ENCODE measurements around the gene HTR3B.

HTR3B gene

GRCh38 chr11:113952070-113952469 lies 47.5 kb downstream of the HTR3B start:
- Histone ChIP-seq H3K9me3 (ENCODE audit: control insufficient read depth, low read depth, low read length) (no peaks in the 10 kb centered on the region), H3K27me3 (ENCODE audit: control insufficient read depth, insufficient read depth, low read length) (no peaks in the 10 kb centered on the region), H3K36me3 (ENCODE audit: control insufficient read depth, low read depth, low read length) (no peaks in the 10 kb centered on the region), H3K4me1 (ENCODE audit: control insufficient read depth, low read depth, low read length) (peaks cover 12% of the 10 kb centered on the region), H3K9ac (ENCODE audit: low read length) (no peak overlapping the region), H3K27ac (ENCODE audit: low read length) (no peak overlapping the region), H3K4me3 (ENCODE audit: low read length) (no peak overlapping the region)

DNA sequence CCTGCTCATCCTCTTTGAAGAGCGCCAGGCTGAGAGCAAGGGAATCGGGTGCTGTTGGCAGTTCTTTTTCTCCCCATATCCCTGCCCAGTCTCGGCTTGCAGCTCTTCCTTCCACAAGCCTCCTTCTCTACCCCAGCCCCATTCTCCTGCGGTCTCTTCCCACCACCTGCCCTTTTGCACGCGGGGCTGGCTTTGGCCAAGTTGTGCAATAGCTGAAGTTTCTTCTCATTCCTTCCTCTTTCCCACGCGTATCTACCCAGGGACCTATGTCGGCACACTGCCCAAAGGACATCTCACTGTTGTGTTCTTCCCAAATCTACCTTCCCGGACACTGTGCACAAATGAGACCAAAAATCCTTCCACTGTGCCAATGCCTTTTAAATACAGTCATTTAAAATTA lies 48.0 kb downstream of the HTR3B start:
- peaks cover 12% of the 10 kb centered on the region for H3K4me1 ChIP-seq (ENCODE audit: control insufficient read depth, low read depth, low read length)
- no peak overlapping the region for H3K27ac ChIP-seq (ENCODE audit: low read length)
- no peaks in the 10 kb centered on the region for H3K27me3 ChIP-seq (ENCODE audit: control insufficient read depth, insufficient read depth, low read length)
- H3K9ac ChIP-seq (ENCODE audit: low read length) = no peak overlapping the region
- no peak overlapping the region for H3K4me3 ChIP-seq (ENCODE audit: low read length)
- no peaks in the 10 kb centered on the region for H3K36me3 ChIP-seq (ENCODE audit: control insufficient read depth, low read depth, low read length)
- no peaks in the 10 kb centered on the region for H3K9me3 ChIP-seq (ENCODE audit: control insufficient read depth, low read depth, low read length)

- no peak overlapping the region for H3K27ac ChIP-seq (ENCODE audit: low read length)
- no peak overlapping the region for H3K9ac ChIP-seq (ENCODE audit: low read length)
- H3K4me1 ChIP-seq (ENCODE audit: control insufficient read depth, low read depth, low read length) = peaks cover 20% of the 10 kb centered on the region
- H3K27me3 ChIP-seq (ENCODE audit: control insufficient read depth, insufficient read depth, low read length) = no peaks in the 10 kb centered on the region
- H3K36me3 ChIP-seq (ENCODE audit: control insufficient read depth, low read depth, low read length) = no peaks in the 10 kb centered on the region
- H3K4me3 ChIP-seq (ENCODE audit: low read length) = no peak overlapping the region
- no peaks in the 10 kb centered on the region for H3K9me3 ChIP-seq (ENCODE audit: control insufficient read depth, low read depth, low read length)
These were observed 49.6 kb downstream of the HTR3B start for GRCh38 chr11:113954235-113954634.

- Histone ChIP-seq H3K27ac (ENCODE audit: low read length) (no peak overlapping the region), H3K4me1 (ENCODE audit: control insufficient read depth, low read depth, low read length) (peaks cover 13% of the 10 kb centered on the region), H3K4me3 (ENCODE audit: low read length) (no peak overlapping the region), H3K27me3 (ENCODE audit: control insufficient read depth, insufficient read depth, low read length) (no peaks in the 10 kb centered on the region), H3K36me3 (ENCODE audit: control insufficient read depth, low read depth, low read length) (no peaks in the 10 kb centered on the region), H3K9me3 (ENCODE audit: control insufficient read depth, low read depth, low read length) (no peaks in the 10 kb centered on the region), H3K9ac (ENCODE audit: low read length) (no peak overlapping the region)
These were observed 52.4 kb downstream of the HTR3B start for GRCh38 chr11:113956986-113957385.

GRCh38 chr11:113960702-113961330 lies 56.2 kb downstream of the HTR3B start:
- Histone ChIP-seq H3K36me3 (ENCODE audit: control insufficient read depth, low read depth, low read length) (no peaks in the 10 kb centered on the region), H3K9ac (ENCODE audit: low read length) (no peak overlapping the region), H3K27ac (ENCODE audit: low read length) (no peak overlapping the region), H3K9me3 (ENCODE audit: control insufficient read depth, low read depth, low read length) (no peaks in the 10 kb centered on the region), H3K4me1 (ENCODE audit: control insufficient read depth, low read depth, low read length) (peaks cover 8% of the 10 kb centered on the region), H3K27me3 (ENCODE audit: control insufficient read depth, insufficient read depth, low read length) (no peaks in the 10 kb centered on the region), H3K4me3 (ENCODE audit: low read length) (no peak overlapping the region)

DNA sequence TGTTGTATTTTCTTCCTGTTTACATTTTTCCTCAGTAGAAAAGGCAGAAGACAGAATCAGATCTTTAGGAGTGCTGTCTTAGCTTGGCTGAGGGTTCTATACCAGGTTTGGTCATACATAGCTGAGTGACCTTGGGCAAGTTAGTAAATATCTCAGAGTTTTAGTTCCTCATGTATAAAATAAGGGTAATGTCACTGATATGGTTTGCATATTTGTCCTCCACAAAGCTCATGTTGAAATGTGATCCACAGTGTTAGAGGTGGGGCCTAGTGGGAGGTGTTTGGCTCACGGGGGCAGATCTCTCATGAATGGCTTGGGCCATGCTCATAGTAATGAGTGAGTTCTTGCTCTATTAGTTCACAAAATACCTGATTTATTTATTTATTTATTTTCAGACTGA lies 62.8 kb downstream of the HTR3B start:
- Histone ChIP-seq H3K9ac (ENCODE audit: low read length) (no peak overlapping the region), H3K27me3 (ENCODE audit: control insufficient read depth, insufficient read depth, low read length) (no peaks in the 10 kb centered on the region), H3K9me3 (ENCODE audit: control insufficient read depth, low read depth, low read length) (no peaks in the 10 kb centered on the region), H3K4me3 (ENCODE audit: low read length) (no peak overlapping the region), H3K4me1 (ENCODE audit: control insufficient read depth, low read depth, low read length) (no peaks in the 10 kb centered on the region), H3K27ac (ENCODE audit: low read length) (no peak overlapping the region), H3K36me3 (ENCODE audit: control insufficient read depth, low read depth, low read length) (no peaks in the 10 kb centered on the region)

- H3K4me3 ChIP-seq (ENCODE audit: low read length) = no peak overlapping the region
- H3K27ac ChIP-seq (ENCODE audit: low read length) = no peak overlapping the region
- peaks cover 7% of the 10 kb centered on the region for H3K27me3 ChIP-seq (ENCODE audit: control insufficient read depth, insufficient read depth, low read length)
- no peak overlapping the region for H3K9ac ChIP-seq (ENCODE audit: low read length)
- no peaks in the 10 kb centered on the region for H3K36me3 ChIP-seq (ENCODE audit: control insufficient read depth, low read depth, low read length)
- H3K9me3 ChIP-seq (ENCODE audit: control insufficient read depth, low read depth, low read length) = no peaks in the 10 kb centered on the region
- peaks cover 9% of the 10 kb centered on the region for H3K4me1 ChIP-seq (ENCODE audit: control insufficient read depth, low read depth, low read length)
These were observed 67.1 kb downstream of the HTR3B start for GRCh38 chr11:113971506-113972195.

DNA sequence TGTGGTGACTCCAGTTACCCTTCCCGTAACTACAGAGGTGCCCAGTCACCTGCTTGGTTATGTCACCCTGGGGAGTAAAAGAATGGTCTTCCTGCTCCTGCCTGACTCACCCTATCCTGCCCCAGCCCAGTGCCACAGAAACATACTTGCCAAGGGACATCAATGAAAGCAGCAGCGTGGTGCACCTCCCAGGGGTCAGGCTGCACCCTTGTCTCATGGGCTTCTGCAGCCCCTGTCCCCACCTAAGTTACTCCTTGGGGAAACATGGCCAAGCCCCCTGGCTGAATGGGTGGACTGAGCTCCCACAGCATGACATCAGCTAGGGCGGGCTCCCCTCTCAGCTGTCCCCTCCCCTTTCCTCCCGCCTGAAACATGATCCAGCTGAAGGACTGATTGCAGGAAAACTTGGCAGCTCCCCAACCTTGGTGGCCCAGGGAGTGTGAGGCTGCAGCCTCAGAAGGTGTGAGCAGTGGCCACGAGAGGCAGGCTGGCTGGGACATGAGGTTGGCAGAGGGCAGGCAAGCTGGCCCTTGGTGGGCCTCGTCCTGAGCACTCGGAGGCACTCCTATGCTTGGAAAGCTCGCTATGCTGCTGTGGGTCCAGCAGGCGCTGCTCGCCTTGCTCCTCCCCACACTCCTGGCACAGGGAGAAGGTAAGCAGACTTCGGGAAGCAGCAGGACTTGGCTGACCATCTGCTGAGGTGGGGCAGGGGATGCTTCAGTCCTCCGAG lies 70.3 kb downstream of the HTR3B start, which contains the start of gene HTR3A:
Gene HTR3A (plus strand): TSS at position 368 of the 730 bp plus-strand sequence. CDS start 218 bp downstream, at position 586.
- Histone ChIP-seq H3K36me3 (ENCODE audit: control insufficient read depth, low read depth, low read length) (no peaks in the 10 kb centered on the region), H3K9me3 (ENCODE audit: control insufficient read depth, low read depth, low read length) (no peaks in the 10 kb centered on the region), H3K27me3 (ENCODE audit: control insufficient read depth, insufficient read depth, low read length) (peaks cover 7% of the 10 kb centered on the region), H3K4me1 (ENCODE audit: control insufficient read depth, low read depth, low read length) (peaks cover 9% of the 10 kb centered on the region), H3K27ac (ENCODE audit: low read length) (no peak within 1 kb of the TSS), H3K9ac (ENCODE audit: low read length) (no peak within 1 kb of the TSS), H3K4me3 (ENCODE audit: low read length) (peak within 1 kb of the TSS; percentile 23)

DNA sequence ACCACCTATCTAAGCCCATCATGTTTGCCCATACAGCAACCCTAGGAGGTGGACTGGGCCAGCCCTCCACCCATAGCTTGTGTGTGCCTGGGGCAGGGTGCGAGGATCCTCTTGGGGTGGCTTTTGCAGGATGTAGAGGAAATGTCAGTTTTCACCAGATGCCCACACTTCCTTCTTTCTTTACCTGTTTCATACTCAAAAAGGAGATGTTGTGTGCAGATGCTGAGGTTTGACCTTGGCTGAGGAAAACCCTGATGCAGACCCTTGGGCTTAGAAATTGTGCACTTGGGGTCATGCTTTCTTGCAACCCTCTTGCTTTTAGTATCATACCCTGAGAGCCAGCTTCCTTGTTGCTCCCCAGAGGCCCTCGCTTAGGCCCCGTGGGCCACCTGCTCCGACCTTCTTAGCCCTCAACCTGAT lies 72.5 kb downstream of the HTR3B start:
- H3K4me1 ChIP-seq (ENCODE audit: control insufficient read depth, low read depth, low read length) = peaks cover 9% of the 10 kb centered on the region
- no peak overlapping the region for H3K9ac ChIP-seq (ENCODE audit: low read length)
- H3K27ac ChIP-seq (ENCODE audit: low read length) = no peak overlapping the region

DNA sequence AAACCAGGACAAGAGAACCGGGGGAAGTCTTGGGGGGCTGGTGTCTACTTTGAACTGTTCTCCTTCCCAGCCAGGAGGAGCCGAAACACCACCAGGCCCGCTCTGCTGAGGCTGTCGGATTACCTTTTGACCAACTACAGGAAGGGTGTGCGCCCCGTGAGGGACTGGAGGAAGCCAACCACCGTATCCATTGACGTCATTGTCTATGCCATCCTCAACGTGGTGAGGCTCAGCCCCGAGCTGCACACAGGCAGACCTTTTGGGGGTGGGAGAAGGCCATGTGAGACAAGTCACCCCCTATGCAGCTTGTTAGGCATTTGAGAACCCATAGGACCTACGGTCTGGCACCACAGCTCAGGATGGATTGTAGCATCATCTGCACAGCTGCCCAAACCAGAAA lies 73.1 kb downstream of the HTR3B start:
- H3K4me3 ChIP-seq (ENCODE audit: low read length) = no peak overlapping the region

More for the DNA sequence above, 72.5 kb downstream of the HTR3B start:
- Histone ChIP-seq H3K36me3 (ENCODE audit: control insufficient read depth, low read depth, low read length) (no peaks in the 10 kb centered on the region), H3K4me3 (ENCODE audit: low read length) (no peak overlapping the region), H3K9me3 (ENCODE audit: control insufficient read depth, low read depth, low read length) (no peaks in the 10 kb centered on the region), H3K27me3 (ENCODE audit: control insufficient read depth, insufficient read depth, low read length) (peaks cover 7% of the 10 kb centered on the region)

GRCh38 chr11:113979431-113979830 lies 74.8 kb downstream of the HTR3B start:
- no peak overlapping the region for H3K27ac ChIP-seq (ENCODE audit: low read length)

More for the DNA sequence above, 73.1 kb downstream of the HTR3B start:
- no peaks in the 10 kb centered on the region for H3K9me3 ChIP-seq (ENCODE audit: control insufficient read depth, low read depth, low read length)
- no peaks in the 10 kb centered on the region for H3K36me3 ChIP-seq (ENCODE audit: control insufficient read depth, low read depth, low read length)
- peaks cover 9% of the 10 kb centered on the region for H3K4me1 ChIP-seq (ENCODE audit: control insufficient read depth, low read depth, low read length)
- peaks cover 7% of the 10 kb centered on the region for H3K27me3 ChIP-seq (ENCODE audit: control insufficient read depth, insufficient read depth, low read length)
- H3K27ac ChIP-seq (ENCODE audit: low read length) = no peak overlapping the region
- no peak overlapping the region for H3K9ac ChIP-seq (ENCODE audit: low read length)

More at GRCh38 chr11:113979431-113979830, 74.8 kb downstream of the HTR3B start:
- Histone ChIP-seq H3K4me3 (ENCODE audit: low read length) (no peak overlapping the region), H3K9ac (ENCODE audit: low read length) (no peak overlapping the region), H3K4me1 (ENCODE audit: control insufficient read depth, low read depth, low read length) (peaks cover 9% of the 10 kb centered on the region), H3K9me3 (ENCODE audit: control insufficient read depth, low read depth, low read length) (no peaks in the 10 kb centered on the region), H3K36me3 (ENCODE audit: control insufficient read depth, low read depth, low read length) (no peaks in the 10 kb centered on the region), H3K27me3 (ENCODE audit: control insufficient read depth, insufficient read depth, low read length) (peaks cover 7% of the 10 kb centered on the region)

All from iPS-18a (cell line).